K562 (cell line): ENCODE data around the gene VWA8. TPM values are rescaled to one million over a fixed set of nuclear protein-coding genes. Genes with fewer than 3 reads are reported as not detected.

Experiments used
- ATAC-seq: fragments of 200-7000 bp; cut with Tn5 transposase; 3 replicates; pipeline ENCODE4 v1.9.1; 2020; ENCODE audit warnings: moderate library complexity
- BruUV-seq: library from RNA; stranded (reverse); fragments of 400-500 nt; replicated peaks from 2 replicates; lab custom pipeline; 2021; lab: Mats Ljungman, UMichigan
- CTCF ChIA-PET: fragments of 300-600 bp; formaldehyde crosslinking; extraction: SDS; loops from one replicate; lab custom pipeline; 2021; ENCODE audit warnings: low intra/inter-chr PET ratio; lab: Yijun Ruan, JAX
- POLR2A ChIA-PET: fragments of 300-600, 350-650 bp; sonication (Branson Sonifier 250); formaldehyde crosslinking; extraction: SDS; loops from one replicate; lab custom pipeline; 2021; ENCODE audit warnings: antibody characterized with exemption, inconsistent platforms; lab: Yijun Ruan, JAX
- DNase-seq, 4 experiments: peaks; one replicate each; pipeline versions ENCODE4 v3.0.0 to v3.0.0-alpha.2; 2011 to 2018; ENCODE audit warnings: low spot score in 3 of 4, mixed read lengths in 3 of 4; ENCODE audit errors: extremely low read depth in 1 of 4
- FAIRE-seq: peaks from 2 replicates; lab custom pipeline; 2011; peaks lifted over from hg19 to GRCh38; lab: Jason Lieb, UNC
- H2AFZ ChIP-seq: 2 replicates; pipeline ENCODE4 v1.6.0; 2011; ENCODE audit warnings: low read depth, low read length, control low read depth, inconsistent platforms
- H3K27ac ChIP-seq: fragments of 200-600 bp; 3 replicates; pipeline ENCODE4 v1.8.0; 2011; ENCODE audit warnings: low read depth, mild to moderate bottlenecking, control low read depth, inconsistent platforms, low read length, moderate library complexity, mixed read lengths; ENCODE audit errors: extremely low read depth
- H3K27me3 ChIP-seq, 2 experiments: fragments of 300-600 bp in 1 of 2; 2 replicates in 1 of 2; 3 replicates in 1 of 2; pipeline versions ENCODE4 v1.6.0 to v1.8.0; 2011; ENCODE audit warnings: inconsistent platforms in 2 of 2, low read length in 2 of 2, mild to moderate bottlenecking in 1 of 2, mixed read lengths in 1 of 2, moderate library complexity in 1 of 2; ENCODE audit not compliant: control insufficient read depth in 2 of 2, insufficient read depth in 2 of 2
- H3K36me3 ChIP-seq: fragments of 300-600 bp; 3 replicates; pipeline ENCODE4 v1.8.0; 2011; ENCODE audit warnings: mild to moderate bottlenecking, low read length, inconsistent platforms; ENCODE audit not compliant: control insufficient read depth, insufficient read depth
- H3K4me1 ChIP-seq, 2 experiments: fragments of 200-600 bp in 1 of 2; replicated peaks in 1 of 2; 2 replicates in 1 of 2; 3 replicates in 1 of 2; pipeline versions ENCODE4 v1.5.1 to v1.8.0; 2011; ENCODE audit warnings: inconsistent platforms in 2 of 2, low read length in 2 of 2, mild to moderate bottlenecking in 1 of 2, mixed read lengths in 1 of 2, moderate library complexity in 1 of 2; ENCODE audit not compliant: control insufficient read depth in 2 of 2, insufficient read depth in 2 of 2
- H3K4me2 ChIP-seq: 2 replicates; pipeline ENCODE4 v1.6.1; 2011; ENCODE audit warnings: low read length, control low read depth, inconsistent platforms, mixed read lengths; ENCODE audit not compliant: insufficient read depth
- H3K4me3 ChIP-seq: fragments of 200-600 bp; sonication (generic), shearing (Covaris generic); 2 replicates; pipeline ENCODE4 v1.5.1; 2016; ENCODE audit warnings: control low read depth, inconsistent platforms
- H3K79me2 ChIP-seq: fragments of 200-600 bp; 3 replicates; pipeline ENCODE4 v1.8.0; 2011; ENCODE audit warnings: low read length, inconsistent platforms; ENCODE audit not compliant: control insufficient read depth, insufficient read depth
- H3K9ac ChIP-seq, 2 experiments: 2 replicates each; pipeline versions ENCODE4 v1.6.0 to v1.6.1; 2011; ENCODE audit warnings: low read depth in 2 of 2, low read length in 2 of 2, control low read depth in 1 of 2, inconsistent platforms in 1 of 2, mild to moderate bottlenecking in 1 of 2, mixed read lengths in 1 of 2; ENCODE audit not compliant: insufficient read depth in 1 of 2
- H3K9me1 ChIP-seq: one replicate; pipeline ENCODE4 v1.6.0; 2011; ENCODE audit warnings: inconsistent platforms, mild to moderate bottlenecking, low read length, moderate library complexity; ENCODE audit not compliant: control insufficient read depth, insufficient read depth
- H3K9me3 ChIP-seq: replicated peaks from 2 replicates; pipeline ENCODE4 v1.5.1; 2011; ENCODE audit warnings: low read depth, low read length, inconsistent platforms; ENCODE audit not compliant: control insufficient read depth, insufficient read depth
- H4K20me1 ChIP-seq: replicated peaks from 2 replicates; pipeline ENCODE4 v1.6.1; 2011; ENCODE audit warnings: low read length, inconsistent platforms, mixed read lengths; ENCODE audit not compliant: control insufficient read depth, insufficient read depth
- BRCA1 ChIP-seq, 2 experiments: fragments of 450-650 bp in 1 of 2; sonication (generic) in 1 of 2; formaldehyde crosslinking in 1 of 2; IDR thresholded peaks; 2 replicates each; pipeline versions ENCODE4 v1.5.0 to v1.6.1; 2017 to 2020; ENCODE audit warnings: mild to moderate bottlenecking in 1 of 2, missing genetic modification reagents in 1 of 2
- GABPA ChIP-seq: fragments of 200-800 bp; sonication (Bioruptor generic); conservative IDR thresholded peaks from 2 replicates; pipeline ENCODE4 v1.6.1; 2016; ENCODE audit warnings: low read depth, missing genetic modification characterization, missing compliant biosample characterization
- GTF2E2 ChIP-seq: fragments of 200-800 bp; sonication (Bioruptor generic); IDR thresholded peaks from 2 replicates; pipeline ENCODE4 v1.6.1; 2016; ENCODE audit warnings: missing genetic modification characterization, missing compliant biosample characterization
- HDAC1 ChIP-seq, 2 experiments: fragments of 450-650 bp; IDR thresholded peaks; 2 replicates each; pipeline ENCODE4 v1.6.1; 2016 to 2017; ENCODE audit warnings: inconsistent platforms in 1 of 2, mild to moderate bottlenecking in 1 of 2, moderate library complexity in 1 of 2
- KDM2B ChIP-seq: fragments of 250-450 bp; sonication (Bioruptor Pico); IDR thresholded peaks from 2 replicates; pipeline ENCODE4 v1.8.0; 2021; ENCODE audit warnings: mild to moderate bottlenecking, moderate library complexity
- MYBL2 ChIP-seq, 2 experiments: fragments of 450-650 bp in 1 of 2; sonication (generic) in 1 of 2; formaldehyde crosslinking in 1 of 2; IDR thresholded peaks; 2 replicates each; pipeline versions ENCODE4 v1.6.1 to v1.8.1; 2017 to 2022; ENCODE audit warnings: borderline replicate concordance in 1 of 2, inconsistent platforms in 1 of 2, low read depth in 1 of 2, mild to moderate bottlenecking in 1 of 2, missing genetic modification reagents in 1 of 2, moderate library complexity in 1 of 2
- MYNN ChIP-seq, 2 experiments: sonication (generic); formaldehyde crosslinking in 1 of 2; IDR thresholded peaks; 2 replicates each; pipeline versions ENCODE4 v1.5.0 to v1.6.1; 2016 to 2020; ENCODE audit warnings: antibody characterized with exemption in 1 of 2, missing genetic modification reagents in 1 of 2
- TCF7 ChIP-seq: sonication (generic); IDR thresholded peaks from 2 replicates; pipeline ENCODE4 v1.6.1; 2016; ENCODE audit warnings: antibody characterized with exemption, borderline replicate concordance
- ZFX ChIP-seq: sonication (generic); formaldehyde crosslinking; IDR thresholded peaks from 2 replicates; pipeline ENCODE4 v1.8.0; 2022; ENCODE audit warnings: mild to moderate bottlenecking, missing genetic modification reagents, moderate library complexity
- ZNF184 ChIP-seq: sonication (generic); formaldehyde crosslinking; IDR thresholded peaks from 2 replicates; pipeline ENCODE4 v1.5.0; 2020; ENCODE audit warnings: missing genetic modification reagents
- WGBS: fragments of 100-300 bp; shearing (Covaris generic); methylation state at CpG from one replicate; pipeline ENCODE4 v1.1.6; 2016; ENCODE audit warnings: low coverage, mixed read lengths; ENCODE audit not compliant: insufficient coverage; ENCODE audit errors: missing lambda C conversion rate; 5-methylcytosine and 5-hydroxymethylcytosine counted together
- in situ Hi-C: fragments of 300-500 bp; cut with MboI; formaldehyde crosslinking; loops from 4 replicates; pipeline ENCODE4 v1.15.0; 2018; ENCODE audit warnings: inconsistent platforms, mixed read lengths
- intact Hi-C: fragments of 100-400 bp; cut with micrococcal nuclease; formaldehyde crosslinking; loops from 2 replicates; pipeline ENCODE4 v1.14.2; 2022
- polyA plus RNA-seq, 8 experiments: library from polyadenylated mRNA; depleted of rRNA in 4 of 8; stranded (reverse) in 5 of 8; unstranded in 3 of 8; fragments of >200 nt; fragmentation: Nextera tagmentation in 2 of 8; fragmentation: Illumina TruSeq in 1 of 8; extraction: Ambion mirVana in 2 of 8; extraction: Trizol in 1 of 8; gene quantifications; 2 replicates each; pipeline versions ENCODE4 v1.2.1 to v1.2.3, GENCODE V29; 2011 to 2014; ENCODE audit warnings: inconsistent platforms in 1 of 8, missing spikeins in 1 of 8
- total RNA-seq, 7 experiments: library from RNA; depleted of rRNA in 6 of 7; stranded (reverse); fragments of >200 nt in 6 of 7; fragmentation: Illumina TruSeq in 2 of 7; extraction: Trizol in 2 of 7; gene quantifications; 2 replicates each; pipeline versions ENCODE4 v1.2.1 to v1.2.3, GENCODE V29; 2011 to 2021; ENCODE audit warnings: low replicate concordance in 1 of 7
- TF ChIP-seq, protein P1 (sequence below): sonication (generic); formaldehyde crosslinking; IDR thresholded peaks from 2 replicates; pipeline ENCODE4 v1.8.0; 2022; ENCODE audit warnings: mild to moderate bottlenecking, missing genetic modification reagents
- TF ChIP-seq, protein P2 (sequence below): fragments of 450-650 bp; IDR thresholded peaks from 2 replicates; pipeline ENCODE4 v1.6.1; 2016; ENCODE audit warnings: mild to moderate bottlenecking
- TF ChIP-seq, protein P3 (sequence below): sonication (generic); formaldehyde crosslinking; IDR thresholded peaks from 2 replicates; pipeline ENCODE4 v1.8.1; 2023; ENCODE audit warnings: mild to moderate bottlenecking, missing genetic modification reagents

The VWA8 gene
- total and polyA plus RNA-seq, 9 of the 15 experiments (the other 6 are each of a cell fraction or from before 2014, with no cell fraction given) = 2.1 to 18.5 (median 13.3) TPM

DNA sequence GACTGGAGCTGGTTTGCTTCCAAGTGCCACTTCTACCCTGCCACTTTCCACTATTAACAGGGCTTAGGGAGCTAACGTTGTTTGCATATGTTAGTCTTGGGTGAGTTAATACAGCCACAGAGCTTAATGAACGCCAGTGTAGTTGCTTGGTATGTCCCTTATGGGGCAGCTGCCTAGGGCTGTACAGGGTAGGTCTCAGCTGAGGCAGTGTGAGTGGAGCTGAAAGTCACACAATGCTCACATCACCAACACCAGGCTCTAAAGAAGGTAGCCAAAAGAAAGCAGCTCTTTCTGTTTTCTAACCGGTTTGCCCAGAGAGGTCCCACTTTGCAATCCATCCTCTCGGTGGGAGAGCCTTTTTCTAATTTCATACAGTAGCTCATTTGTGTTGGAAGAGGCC is 317.4 kb downstream of the VWA8 start:
- FAIRE-seq (no peak), ATAC-seq (no peak), DNase-seq (no peak)
- Histone ChIP-seq H3K4me3 (no peak overlapping the region), H2AFZ (no peak overlapping the region), H3K27ac (no peak overlapping the region), H3K4me2 (no peak overlapping the region), H3K79me2 (no peaks in the 10 kb centered on the region), H3K27me3 (no peaks in the 10 kb centered on the region), H3K36me3 (no peaks in the 10 kb centered on the region), H3K9ac (no peak overlapping the region), H3K4me1 (no peaks in the 10 kb centered on the region), H3K9me3 (no peaks in the 10 kb centered on the region), H4K20me1 (no peaks in the 10 kb centered on the region), H3K9me1 (no peaks in the 10 kb centered on the region)
- CTCF ChIA-PET = no interaction called here
- POLR2A ChIA-PET = interaction anchor here (0.7 to 1.1 kb wide), 3 partner anchors 16 to 184 kb away, joined by 3 to 4 read pairs (median 3); no protein-coding TSS in a partner anchor
- WGBS = 68% methylated on average over 4 of the region's 4 CpGs
- in situ Hi-C loops (no loop called here), intact Hi-C loops (no loop called here)
- no TSS peak for BruUV-seq
- TF ChIP-seq ZNF184 (CRISPR knock-in tag) (no peak), MYBL2 (IDR thresholded peaks at IDR 0.05; ENCODE audit: low read depth) (no peak), MYBL2 (CRISPR knock-in tag; IDR thresholded peaks at IDR 0.05; ENCODE audit: borderline replicate concordance) (no peak), KDM2B (CRISPR knock-in tag) (no peak), GTF2E2 (tag) (no peak), ZFX (no peak), HDAC1 (IDR thresholded peaks at IDR 0.05) (no peak), GABPA (no peak), MYNN (IDR thresholded peaks at IDR 0.05) (no peak), MYNN (CRISPR knock-in tag; IDR thresholded peaks at IDR 0.05) (no peak), BRCA1 (IDR thresholded peaks at IDR 0.05) (no peak), BRCA1 (CRISPR knock-in tag; IDR thresholded peaks at IDR 0.05) (no peak), TCF7 (no peak)
- TF ChIP-seq, protein P1, sequence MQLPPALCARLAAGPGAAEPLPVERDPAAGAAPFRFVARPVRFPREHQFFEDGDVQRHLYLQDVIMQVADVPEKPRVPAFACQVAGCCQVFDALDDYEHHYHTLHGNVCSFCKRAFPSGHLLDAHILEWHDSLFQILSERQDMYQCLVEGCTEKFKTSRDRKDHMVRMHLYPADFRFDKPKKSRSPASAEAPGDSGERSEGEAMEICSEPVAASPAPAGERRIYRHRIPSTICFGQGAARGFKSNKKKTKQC (CRISPR knock-in tag) = no peak
- TF ChIP-seq, protein P2, sequence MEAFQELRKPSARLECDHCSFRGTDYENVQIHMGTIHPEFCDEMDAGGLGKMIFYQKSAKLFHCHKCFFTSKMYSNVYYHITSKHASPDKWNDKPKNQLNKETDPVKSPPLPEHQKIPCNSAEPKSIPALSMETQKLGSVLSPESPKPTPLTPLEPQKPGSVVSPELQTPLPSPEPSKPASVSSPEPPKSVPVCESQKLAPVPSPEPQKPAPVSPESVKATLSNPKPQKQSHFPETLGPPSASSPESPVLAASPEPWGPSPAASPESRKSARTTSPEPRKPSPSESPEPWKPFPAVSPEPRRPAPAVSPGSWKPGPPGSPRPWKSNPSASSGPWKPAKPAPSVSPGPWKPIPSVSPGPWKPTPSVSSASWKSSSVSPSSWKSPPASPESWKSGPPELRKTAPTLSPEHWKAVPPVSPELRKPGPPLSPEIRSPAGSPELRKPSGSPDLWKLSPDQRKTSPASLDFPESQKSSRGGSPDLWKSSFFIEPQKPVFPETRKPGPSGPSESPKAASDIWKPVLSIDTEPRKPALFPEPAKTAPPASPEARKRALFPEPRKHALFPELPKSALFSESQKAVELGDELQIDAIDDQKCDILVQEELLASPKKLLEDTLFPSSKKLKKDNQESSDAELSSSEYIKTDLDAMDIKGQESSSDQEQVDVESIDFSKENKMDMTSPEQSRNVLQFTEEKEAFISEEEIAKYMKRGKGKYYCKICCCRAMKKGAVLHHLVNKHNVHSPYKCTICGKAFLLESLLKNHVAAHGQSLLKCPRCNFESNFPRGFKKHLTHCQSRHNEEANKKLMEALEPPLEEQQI = no peak
- TF ChIP-seq, protein P3, sequence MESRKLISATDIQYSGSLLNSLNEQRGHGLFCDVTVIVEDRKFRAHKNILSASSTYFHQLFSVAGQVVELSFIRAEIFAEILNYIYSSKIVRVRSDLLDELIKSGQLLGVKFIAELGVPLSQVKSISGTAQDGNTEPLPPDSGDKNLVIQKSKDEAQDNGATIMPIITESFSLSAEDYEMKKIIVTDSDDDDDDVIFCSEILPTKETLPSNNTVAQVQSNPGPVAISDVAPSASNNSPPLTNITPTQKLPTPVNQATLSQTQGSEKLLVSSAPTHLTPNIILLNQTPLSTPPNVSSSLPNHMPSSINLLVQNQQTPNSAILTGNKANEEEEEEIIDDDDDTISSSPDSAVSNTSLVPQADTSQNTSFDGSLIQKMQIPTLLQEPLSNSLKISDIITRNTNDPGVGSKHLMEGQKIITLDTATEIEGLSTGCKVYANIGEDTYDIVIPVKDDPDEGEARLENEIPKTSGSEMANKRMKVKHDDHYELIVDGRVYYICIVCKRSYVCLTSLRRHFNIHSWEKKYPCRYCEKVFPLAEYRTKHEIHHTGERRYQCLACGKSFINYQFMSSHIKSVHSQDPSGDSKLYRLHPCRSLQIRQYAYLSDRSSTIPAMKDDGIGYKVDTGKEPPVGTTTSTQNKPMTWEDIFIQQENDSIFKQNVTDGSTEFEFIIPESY = no peak
